WI38 (cell line): ENCODE data around the gene TMEM243.

Source experiments
- H3K4me3 ChIP-seq: 2 replicates; pipeline ENCODE4 v1.5.1; 2011; ENCODE audit warnings: low read depth, mild to moderate bottlenecking, control low read depth, low read length
- CTCF ChIP-seq: IDR thresholded peaks from 2 replicates; pipeline ENCODE4 v1.5.1; 2012; ENCODE audit warnings: low read depth, mild to moderate bottlenecking, control low read depth, low read length

The TMEM243 gene

GRCh38 chr7:87178320-87178719 lies 41.2 kb downstream of the TMEM243 start:
- H3K4me3 ChIP-seq = no peak overlapping the region
- no peak for TF ChIP-seq CTCF

GRCh38 chr7:87173471-87173870 lies 46.1 kb downstream of the TMEM243 start:
- TF ChIP-seq CTCF = no peak
- no peak overlapping the region for H3K4me3 ChIP-seq

- no peak for TF ChIP-seq CTCF
- no peak overlapping the region for H3K4me3 ChIP-seq
Observed at GRCh38 chr7:87171282-87171934, 48.1 kb downstream of the TMEM243 start.

- TF ChIP-seq CTCF = no peak
- H3K4me3 ChIP-seq = no peak overlapping the region
Observed at GRCh38 chr7:87170828-87171227, 48.7 kb downstream of the TMEM243 start.

- no peak for TF ChIP-seq CTCF
- H3K4me3 ChIP-seq = no peak overlapping the region
Observed at GRCh38 chr7:87164433-87164832, 55.1 kb downstream of the TMEM243 start.

GRCh38 chr7:87159538-87159937 lies 60.0 kb downstream of the TMEM243 start:
- no peak overlapping the region for H3K4me3 ChIP-seq
- TF ChIP-seq CTCF = no peak

GRCh38 chr7:87156709-87157108 lies 62.8 kb downstream of the TMEM243 start:
- H3K4me3 ChIP-seq = no peak overlapping the region; the same call in 1 of the 2 replicates
- no peak for TF ChIP-seq CTCF
